Dermis microvascular lymphatic vessel endothelial cell (primary cell): ENCODE measurements around the gene UQCR11. TPM values are rescaled to one million over a fixed set of nuclear protein-coding genes. Genes with fewer than 3 reads are reported as not detected.

Source experiments
- DNase-seq, 2 donors: peaks; one replicate each; pipeline versions ENCODE4 v3.0.0 to v3.0.0-alpha.2; 2010; ENCODE audit warnings: low read depth in 2 of 2
- total RNA-seq: library from RNA; depleted of rRNA; stranded (reverse); fragments of >200 nt; gene quantifications from 2 replicates; pipeline ENCODE4 v1.2.1, GENCODE V29; 2014

Gene UQCR11
- total RNA-seq, 1 donor from 2014 or later = 82.4 TPM

DNA sequence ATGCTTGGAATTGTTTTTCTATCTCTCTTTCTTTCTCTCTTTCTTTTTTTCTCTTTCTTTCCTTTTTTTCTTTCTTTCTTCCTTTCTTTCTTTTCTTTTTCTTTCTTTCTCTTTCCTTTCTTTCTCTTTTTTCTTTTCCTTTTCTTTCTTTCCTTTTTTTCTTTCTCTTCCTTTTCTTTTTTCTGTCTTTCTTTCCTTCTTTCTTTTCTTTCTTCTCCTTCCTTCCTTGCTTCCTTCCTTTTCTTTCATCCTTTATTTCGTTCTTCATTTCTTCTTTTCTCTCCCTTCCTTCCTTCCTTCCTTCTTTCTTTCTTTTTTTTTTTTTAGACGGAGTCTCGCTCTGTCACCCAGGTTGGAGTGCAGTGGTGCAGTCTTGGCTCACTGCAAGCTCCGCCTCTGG lies 35.3 kb downstream of the UQCR11 start:
- no peak for DNase-seq

DNA sequence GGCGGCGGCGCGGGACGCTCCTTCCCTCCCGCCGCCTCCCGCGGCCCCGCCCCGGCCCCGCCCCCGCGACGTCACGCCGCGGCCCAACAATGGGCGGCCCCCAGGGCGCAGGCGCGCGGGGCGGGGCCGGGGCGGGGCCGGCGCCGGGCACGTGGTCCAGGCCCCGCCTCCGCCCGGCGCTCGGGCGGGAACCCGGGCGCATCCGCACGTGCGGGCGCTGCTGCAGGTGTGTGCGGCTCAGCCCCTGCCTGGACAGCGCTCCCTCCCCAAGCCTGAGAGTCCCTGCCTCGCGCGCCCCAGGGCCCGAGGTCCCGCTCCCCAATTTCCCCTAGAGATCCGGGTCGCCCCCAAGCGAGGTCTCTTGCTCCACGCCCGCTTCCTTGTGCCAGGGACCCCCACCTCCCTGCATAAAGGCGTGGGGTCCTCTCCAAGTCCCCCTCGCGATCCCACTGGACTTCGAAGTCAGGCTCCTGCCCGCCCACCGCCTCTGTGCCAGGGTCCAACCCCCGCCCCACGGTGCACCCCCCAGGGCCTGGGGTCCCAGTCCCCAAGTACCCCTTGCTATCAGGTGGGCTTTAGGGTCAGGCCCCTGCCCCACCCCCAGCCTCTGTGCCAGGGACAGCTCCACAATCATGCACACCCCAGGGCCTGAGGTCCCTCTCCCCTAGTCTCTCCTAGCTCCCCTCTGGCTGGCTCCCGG lies 36.8 kb downstream of the UQCR11 start, which contains the start of gene MEX3D:
MEX3D (minus strand) TSS at position 6 of the 700 bp plus-strand sequence. CDS start 267 bp downstream, outside the sequence.
- DNase-seq = peak in 1 of 2 donors; percentile 71

GRCh38 chr19:1567848-1568227 lies 37.4 kb downstream of the UQCR11 start:
- no peak for DNase-seq

DNA sequence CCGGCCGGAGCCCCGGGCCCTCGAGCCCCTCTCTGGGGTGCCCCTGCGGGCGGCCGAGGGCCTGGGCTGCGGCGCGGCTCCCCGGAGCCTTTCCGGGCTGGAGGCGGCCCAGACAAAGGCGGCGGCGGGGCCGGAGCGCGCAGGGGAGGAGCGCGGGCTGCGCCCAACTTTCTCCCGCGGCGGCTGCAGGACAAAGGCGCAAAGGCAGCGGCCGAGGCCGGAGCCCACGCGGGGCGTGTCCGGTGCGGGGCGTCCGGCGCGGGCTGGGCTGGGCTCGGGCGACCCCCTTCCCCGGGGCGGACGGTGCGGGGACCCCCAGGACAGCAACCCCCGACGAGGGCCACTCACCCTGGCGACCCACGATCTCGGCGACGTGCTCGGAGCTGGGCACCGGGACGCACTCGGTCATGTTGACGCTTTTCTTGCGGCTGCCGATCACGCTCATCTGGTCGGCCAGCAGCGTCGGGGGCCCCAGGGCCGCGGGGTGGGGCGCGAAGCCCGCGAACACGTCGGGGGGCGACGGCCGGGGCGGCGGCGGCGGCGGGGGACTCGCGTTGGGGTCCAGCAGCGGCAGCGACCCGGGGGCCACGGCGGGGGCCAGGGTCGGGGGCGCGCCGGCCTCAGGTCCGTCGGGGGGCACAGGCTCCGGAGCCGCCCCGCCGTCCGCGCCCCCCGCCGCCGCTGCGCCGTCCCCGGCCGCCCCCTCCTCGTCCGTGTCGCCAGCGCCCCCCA lies 38.0 kb downstream of the UQCR11 start:
- DNase-seq = peak in 1 of 2 donors; percentile 41

- peak; percentile 55 to 88 for DNase-seq
Observed at GRCh38 chr19:1566392-1567115, 38.7 kb downstream of the UQCR11 start.

GRCh38 chr19:1563251-1563650 lies 42.0 kb downstream of the UQCR11 start:
- DNase-seq = no peak

DNA sequence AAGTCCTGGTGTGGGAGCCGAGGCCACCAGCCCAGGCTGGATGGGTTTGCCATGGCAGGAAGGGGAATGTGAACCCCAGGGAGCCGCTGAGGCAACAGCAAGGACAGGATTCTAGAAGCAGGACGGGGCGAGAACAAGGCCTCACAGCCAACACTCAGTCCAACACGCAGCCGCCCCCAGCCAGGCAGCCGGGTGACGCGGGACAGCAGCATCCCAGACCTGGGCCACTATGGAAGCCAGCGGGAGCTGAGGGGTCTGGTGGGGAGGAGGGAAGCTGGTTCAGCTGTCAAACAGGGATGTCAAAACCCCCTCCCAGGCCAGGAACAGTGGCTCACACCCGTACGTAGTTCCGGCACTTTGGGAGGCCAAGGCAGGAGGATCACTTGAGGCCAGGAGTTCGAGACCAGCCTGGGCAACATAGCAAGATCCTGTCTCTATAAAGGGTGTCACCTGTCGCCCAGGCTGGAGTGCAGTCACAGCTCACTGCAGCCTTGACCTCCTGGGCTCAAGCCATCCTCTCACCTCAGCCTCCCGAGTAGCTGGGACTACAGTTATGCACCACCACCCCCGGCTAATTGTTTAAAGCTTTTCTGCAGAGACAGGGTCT lies 43.9 kb downstream of the UQCR11 start:
- DNase-seq = no peak

DNA sequence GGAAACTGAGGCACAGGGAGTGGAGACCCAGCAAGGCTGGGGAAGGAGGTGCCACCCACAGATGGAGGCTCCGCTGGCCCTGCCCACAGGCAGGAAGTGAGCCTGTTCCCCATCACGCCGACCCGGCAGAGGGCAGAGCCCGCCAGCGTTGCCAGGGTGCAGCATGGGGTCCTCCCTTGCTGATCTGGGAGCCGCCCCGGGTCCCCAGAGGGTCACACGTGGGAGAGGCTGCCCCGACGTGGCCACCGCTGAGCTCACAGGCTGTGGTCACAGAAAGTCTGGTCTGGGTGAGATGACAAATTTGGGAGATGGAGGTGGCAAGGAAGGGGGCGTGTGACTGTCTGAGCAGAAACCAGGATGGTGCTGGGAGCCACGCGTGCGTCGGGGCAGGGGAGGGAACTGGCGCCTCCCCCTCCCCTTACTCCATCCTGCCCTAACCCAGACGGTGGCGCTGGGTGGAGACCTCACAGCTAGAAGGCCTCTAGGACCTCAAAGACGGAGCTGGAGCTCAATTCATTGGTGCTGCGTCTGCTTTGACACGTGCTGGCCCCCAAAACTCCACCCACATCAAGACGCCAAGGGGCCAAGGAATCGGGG lies 44.9 kb downstream of the UQCR11 start:
- no peak for DNase-seq

DNA sequence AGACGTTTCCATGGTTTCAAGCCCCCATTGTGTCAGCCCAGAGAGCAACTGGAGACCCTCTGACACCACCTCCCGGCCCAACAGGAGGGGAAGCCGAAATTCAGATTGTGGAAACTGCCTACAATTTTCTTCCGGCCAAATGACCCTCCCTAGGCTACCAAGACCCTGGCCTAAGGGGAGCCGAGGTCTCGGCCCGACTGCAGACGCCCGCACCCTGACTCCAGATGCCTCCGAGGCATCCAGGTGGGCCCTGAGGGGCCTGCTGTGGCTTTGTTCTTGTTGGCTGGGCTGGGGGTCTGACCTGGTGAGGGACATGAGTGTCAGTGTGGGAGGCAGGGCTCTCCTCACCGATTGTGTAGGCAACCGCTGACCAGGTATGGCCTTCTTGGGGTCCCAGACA lies 46.7 kb downstream of the UQCR11 start:
- no peak for DNase-seq

- no peak for DNase-seq
Observed at GRCh38 chr19:1556390-1557070, 48.7 kb downstream of the UQCR11 start.

DNA sequence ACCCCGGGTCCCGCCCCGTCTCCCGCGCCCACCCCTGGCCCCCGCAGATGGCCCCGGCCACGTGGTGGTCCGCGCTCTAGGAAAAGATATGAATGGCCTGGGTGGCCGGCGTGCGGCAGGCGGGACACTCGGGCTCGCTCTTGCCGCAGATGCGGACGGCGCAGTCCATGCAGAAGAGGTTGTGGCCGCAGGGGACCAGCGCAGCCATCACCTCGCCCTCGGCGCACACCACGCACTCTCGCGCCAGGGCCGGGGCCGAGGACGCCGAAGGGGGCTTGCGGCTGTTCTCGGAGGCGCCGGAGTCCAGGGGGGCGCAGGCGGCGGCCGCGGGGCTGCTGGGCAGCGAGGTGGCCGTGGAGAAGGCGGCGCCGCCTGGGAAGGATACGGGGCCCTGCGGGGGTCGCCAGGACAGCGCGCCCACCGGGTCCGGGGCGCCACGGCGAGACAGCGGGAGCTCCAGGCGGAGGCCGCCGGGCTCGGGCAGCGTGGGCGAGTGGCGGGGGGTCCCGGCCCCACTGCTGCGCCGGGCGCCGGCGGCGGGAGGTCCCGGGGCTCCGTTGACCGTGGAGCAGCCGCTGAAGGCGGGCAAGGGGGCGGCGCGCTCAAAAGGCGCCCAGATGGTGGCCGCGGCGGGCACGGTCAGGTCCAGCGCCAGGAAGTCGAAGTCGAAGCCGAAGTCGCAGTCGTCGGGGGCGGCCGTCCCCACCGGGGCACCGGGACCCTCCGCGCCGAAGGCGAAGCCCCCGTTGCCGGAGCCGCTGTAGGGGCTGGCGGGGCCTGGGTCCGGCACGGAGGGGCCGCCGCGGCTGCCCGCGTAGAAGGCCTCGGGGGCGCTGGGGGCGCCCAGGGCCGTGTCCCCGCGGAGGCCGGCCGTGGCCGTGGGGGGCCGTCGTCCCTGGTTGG lies 49.5 kb downstream of the UQCR11 start:
- no peak for DNase-seq

GRCh38 chr19:1554968-1555367 lies 50.3 kb downstream of the UQCR11 start:
- no peak for DNase-seq

- DNase-seq = no peak
Observed at GRCh38 chr19:1553415-1553814, 51.8 kb downstream of the UQCR11 start.

GRCh38 chr19:1551068-1552040 lies 53.9 kb downstream of the UQCR11 start:
- DNase-seq = no peak

GRCh38 chr19:1549332-1549945 lies 55.8 kb downstream of the UQCR11 start:
- DNase-seq = no peak
